Retinal pigment epithelial cell (primary cell): ENCODE results near the gene SYT15.
A peak's percentile ranks its signal among the peaks of the same experiment; 100 is the strongest.

Experiments
- DNase-seq: peaks from one replicate; pipeline ENCODE4 v3.0.0-alpha.2; 2010; ENCODE audit warnings: low read depth
- H3K4me3 ChIP-seq: 2 replicates; pipeline ENCODE4 v1.5.1; 2011; ENCODE audit warnings: mild to moderate bottlenecking, low read length, control low read depth, moderate library complexity
- CTCF ChIP-seq: conservative IDR thresholded peaks from 2 replicates; pipeline ENCODE4 v1.5.1; 2011; ENCODE audit warnings: low read depth, low read length, control low read depth, inconsistent platforms

The SYT15 gene

GRCh38 chr10:46538155-46538554 is 40.8 kb upstream of the SYT15 start:
- DNase-seq, result no peak
- no peak overlapping the region for H3K4me3 ChIP-seq
- no peak for TF ChIP-seq CTCF

DNA sequence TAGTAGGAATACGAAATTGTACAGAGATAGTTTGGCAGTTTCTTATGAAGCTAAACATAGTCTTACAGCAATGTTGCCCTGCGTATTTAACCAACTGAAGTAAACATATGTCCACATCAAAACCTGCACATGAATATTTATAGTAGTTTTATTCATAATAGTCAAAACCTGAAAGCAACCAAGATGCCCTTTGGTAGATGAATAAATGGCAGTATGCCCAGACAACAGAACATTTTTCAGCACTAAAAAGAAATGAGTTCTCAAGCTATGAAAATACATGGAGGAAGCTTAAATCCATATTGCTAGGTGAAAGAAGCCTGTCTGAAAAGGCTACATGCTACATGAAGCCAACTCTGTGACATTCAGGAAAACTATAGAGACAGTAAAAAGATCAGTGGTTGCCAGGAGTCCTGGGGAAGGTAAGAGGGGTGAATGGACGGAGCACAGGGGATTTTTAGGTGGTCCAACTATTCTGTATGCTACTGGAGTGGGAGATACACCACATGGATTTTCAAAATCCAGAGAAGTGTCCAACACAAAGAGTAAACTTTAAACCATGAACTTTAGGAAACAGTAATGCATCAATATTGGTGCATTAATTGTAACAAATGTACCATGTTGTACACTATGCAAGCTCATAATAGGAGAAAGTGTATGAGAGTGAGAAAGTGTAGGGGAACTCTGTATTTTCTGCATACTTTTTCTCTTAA is 40.1 kb upstream of the SYT15 start:
- no peak for DNase-seq
- no peak overlapping the region for H3K4me3 ChIP-seq
- TF ChIP-seq CTCF, result no peak

- no peak overlapping the region for H3K4me3 ChIP-seq
- no peak for DNase-seq
- no peak for TF ChIP-seq CTCF
Observed at GRCh38 chr10:46539596-46540411, 39.1 kb upstream of the SYT15 start.

DNA sequence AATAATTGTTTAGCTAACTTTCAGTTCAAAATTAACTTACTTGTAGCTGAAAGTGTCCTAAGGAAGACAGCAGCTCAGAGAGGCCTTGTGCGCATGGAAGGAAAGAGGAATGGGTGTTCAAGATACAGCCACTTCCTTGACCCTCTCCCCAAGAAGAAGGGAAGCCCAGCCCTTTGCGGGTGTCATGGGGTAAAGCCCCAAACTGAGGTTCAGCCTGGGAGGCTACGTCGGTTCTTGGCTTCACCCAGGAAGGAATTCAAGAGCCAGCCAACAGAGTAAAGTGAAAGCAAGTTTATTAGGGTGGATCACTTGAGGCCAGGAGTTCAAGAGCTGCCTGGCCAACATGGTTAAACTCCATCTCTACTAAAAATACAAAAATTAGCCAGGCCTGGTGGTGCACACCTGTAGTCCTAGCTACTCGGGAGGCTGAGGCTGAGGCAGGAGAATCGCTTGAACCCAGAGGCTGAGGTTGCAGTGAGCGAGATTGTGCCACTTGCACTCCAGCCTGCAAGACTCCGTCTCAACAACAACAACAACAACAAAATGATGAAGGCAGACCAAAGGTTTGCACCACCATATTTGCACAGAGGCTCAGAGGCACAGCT is 38.4 kb upstream of the SYT15 start:
- no peak overlapping the region for H3K4me3 ChIP-seq
- no peak for DNase-seq
- TF ChIP-seq CTCF, result no peak

DNA sequence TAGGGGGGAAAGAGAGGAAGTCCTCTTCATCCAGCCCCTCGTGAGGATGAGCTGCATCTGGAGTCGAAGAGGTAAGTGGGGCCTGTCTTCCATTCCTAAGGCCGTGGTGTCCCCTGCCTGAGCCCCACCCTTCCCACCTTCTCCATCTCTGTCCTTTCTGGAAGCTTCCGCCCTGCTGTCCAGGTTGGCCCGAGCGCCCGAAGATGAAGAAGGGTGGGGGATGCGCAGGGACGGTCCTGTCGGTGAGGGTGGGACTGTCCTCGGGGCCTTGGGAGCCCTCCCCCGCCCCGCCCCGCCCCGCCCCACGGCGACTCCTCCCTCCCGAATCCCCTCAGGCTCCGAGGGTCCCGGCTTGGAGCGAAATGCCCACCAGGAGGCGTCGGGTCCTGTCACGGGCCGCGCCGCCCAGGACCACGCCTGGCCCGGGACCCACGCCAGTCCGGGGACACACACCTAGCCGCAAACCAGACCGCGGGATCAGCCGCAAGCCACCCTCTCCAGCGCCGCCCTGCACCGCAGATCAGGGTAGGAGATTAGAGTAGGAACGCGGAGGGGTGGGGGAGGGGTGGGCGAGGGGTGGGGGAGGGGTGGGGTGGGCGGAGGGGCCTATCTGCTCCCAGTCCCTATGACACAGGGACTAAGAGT is 37.8 kb upstream of the SYT15 start:
- H3K4me3 ChIP-seq, result peak overlapping the region; percentile 34
- DNase-seq, result no peak
- peak; percentile 30 for TF ChIP-seq CTCF

GRCh38 chr10:46541735-46542566 is 37.0 kb upstream of the SYT15 start:
- DNase-seq, result no peak
- TF ChIP-seq CTCF, result no peak
- H3K4me3 ChIP-seq, result no peak overlapping the region
